Astrocyte of the spinal cord (primary cell): ENCODE data around the gene SNX24.

Experiments
- DNase-seq: peaks from one replicate; pipeline ENCODE4 v3.0.0; 2011; ENCODE audit warnings: low read depth, low spot score
- H3K4me3 ChIP-seq: 2 replicates; pipeline ENCODE4 v1.5.1; 2011; ENCODE audit warnings: low read depth, mild to moderate bottlenecking, low read length, moderate library complexity
- CTCF ChIP-seq: IDR thresholded peaks from 2 replicates; pipeline ENCODE4 v1.5.1; 2012; ENCODE audit warnings: low read depth, mild to moderate bottlenecking, low read length, inconsistent platforms
- in situ Hi-C: cut with HindIII; loops from 2 replicates; pipeline ENCODE4 v1.10.0; 2017; ENCODE audit warnings: low sequenced_read_pairs

Gene SNX24

DNA sequence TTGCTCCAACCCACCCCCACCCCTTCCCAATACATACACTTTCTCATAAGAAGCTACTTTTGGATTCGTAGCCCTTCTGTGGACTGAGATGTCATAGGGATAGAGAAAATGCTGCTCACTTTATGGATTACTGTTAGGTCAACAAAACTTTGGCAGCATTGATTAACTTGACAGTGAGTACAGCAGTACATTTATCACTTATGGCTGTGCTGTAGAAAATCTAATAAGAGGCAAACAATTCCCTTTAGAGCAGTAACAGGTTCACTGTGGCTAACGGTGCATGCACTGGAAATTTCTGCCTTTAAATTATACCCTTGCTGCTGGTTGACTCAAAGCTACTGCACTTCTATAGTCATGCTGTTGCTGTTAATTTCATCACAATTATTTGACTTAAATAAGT, 131.9 kb downstream of the SNX24 start:
- no peak for DNase-seq
- no peak for TF ChIP-seq CTCF
- no peak overlapping the region for H3K4me3 ChIP-seq
- in situ Hi-C loops = no loop called here

DNA sequence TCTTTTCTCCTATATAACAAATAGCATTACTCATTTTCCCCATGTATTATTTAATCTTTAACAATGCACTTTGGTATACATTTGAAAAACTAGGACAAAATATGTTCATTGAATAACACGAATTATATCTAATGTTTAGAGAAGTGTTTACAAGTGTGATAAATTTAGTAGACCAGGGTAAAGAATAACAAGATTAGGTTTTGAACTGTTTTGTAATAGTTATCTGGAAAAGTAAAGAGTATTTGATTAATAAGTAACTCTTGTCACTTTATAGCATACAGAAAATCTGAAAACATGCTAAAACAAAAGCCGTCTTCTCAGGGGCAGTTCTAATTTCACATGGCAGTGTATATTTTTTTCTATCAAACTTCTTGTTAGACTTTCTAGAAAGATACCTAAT, 132.7 kb downstream of the SNX24 start:
- no peak overlapping the region for H3K4me3 ChIP-seq
- DNase-seq = no peak
- TF ChIP-seq CTCF = no peak
- in situ Hi-C loops = no loop called here

DNA sequence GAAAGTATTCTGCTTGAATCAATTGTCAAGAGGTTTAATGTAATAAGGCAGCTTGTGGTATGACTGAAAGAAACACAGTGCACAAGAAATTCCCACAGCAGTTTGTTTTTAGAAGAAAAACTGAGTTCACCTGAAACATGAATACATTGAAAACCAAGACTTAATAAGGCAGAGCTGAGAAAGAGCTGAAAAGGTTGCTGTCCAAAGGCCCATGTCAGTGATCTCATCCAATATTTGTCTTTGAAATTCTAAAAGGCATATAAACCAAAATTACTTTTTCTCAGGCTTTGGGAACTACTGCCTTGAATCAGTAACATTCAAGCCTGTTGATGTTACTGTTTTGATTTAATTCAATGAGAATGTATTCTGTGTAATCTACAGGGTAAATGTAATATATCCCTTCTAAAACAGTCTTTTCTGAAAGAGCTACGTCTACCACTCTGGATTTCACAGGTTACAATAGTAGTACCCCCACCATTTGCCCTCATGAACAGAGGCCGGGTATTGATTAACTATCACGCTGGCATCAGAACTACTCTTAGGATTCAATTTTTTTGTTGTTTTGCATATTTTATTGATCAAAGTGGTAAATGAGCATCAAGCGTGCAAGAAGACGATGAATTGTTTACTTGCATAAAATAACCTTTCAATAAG, 133.4 kb downstream of the SNX24 start:
- no peak overlapping the region for H3K4me3 ChIP-seq
- in situ Hi-C loops = no loop called here
- DNase-seq = no peak
- TF ChIP-seq CTCF = no peak

DNA sequence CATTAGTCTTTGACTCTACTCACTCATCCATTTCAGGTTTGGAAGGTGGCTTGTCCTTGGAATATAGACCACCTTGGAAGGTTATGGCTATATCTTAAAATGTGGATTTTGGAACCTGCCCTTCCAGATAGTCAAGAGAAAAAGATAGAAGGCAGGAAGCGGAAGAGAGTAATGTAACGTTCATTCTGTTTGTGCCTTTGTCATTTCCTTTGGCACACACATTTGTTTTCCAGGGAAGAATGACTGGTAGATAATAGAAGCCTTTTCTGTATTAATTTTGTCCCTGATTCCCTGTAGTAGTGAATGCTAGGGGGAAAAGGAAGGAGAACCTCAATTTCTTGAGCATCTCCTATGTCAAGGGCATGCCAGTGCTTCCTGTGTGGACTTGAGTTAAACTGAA, 136.4 kb downstream of the SNX24 start:
- H3K4me3 ChIP-seq = no peak overlapping the region
- DNase-seq = no peak
- in situ Hi-C loops = no loop called here
- TF ChIP-seq CTCF = no peak

- in situ Hi-C loops = no loop called here
- no peak overlapping the region for H3K4me3 ChIP-seq
- no peak for TF ChIP-seq CTCF
- DNase-seq = no peak
These were observed 137.0 kb downstream of the SNX24 start for GRCh38 chr5:122982376-122982775.

DNA sequence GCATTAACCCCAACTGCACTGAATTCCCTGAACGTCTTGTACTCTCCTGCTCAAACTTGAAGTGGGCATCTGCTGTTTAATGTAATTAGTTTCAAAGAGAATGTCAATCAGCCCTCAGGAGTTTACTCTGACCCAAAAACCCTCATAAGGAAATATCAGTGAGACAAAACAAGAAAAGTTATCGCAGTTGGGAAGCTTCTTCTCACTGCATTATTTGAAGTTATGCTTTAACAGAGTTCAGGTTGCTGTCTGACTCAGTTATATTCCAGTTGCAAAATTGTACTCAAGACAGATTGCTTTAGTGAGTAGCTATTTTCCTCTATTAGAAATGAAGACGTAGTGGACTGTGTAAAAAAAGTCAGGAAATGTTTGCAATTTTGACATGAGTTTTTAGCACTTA, 139.0 kb downstream of the SNX24 start:
- no peak for DNase-seq
- no peak for TF ChIP-seq CTCF
- no peak overlapping the region for H3K4me3 ChIP-seq
- in situ Hi-C loops = no loop called here
